Smooth muscle cell (in vitro differentiated cells): Measurements from ENCODE around the gene KHDC3L. TPM values are rescaled to one million over a fixed set of nuclear protein-coding genes. Genes with fewer than 3 reads are reported as not detected.

Experiments used
- DNase-seq: peaks from one replicate; lab custom pipeline; 2025; ENCODE audit not compliant: unreplicated experiment; lab: John Stamatoyannopoulos, UW
- H2AFZ ChIP-seq: fragments of 200-600 bp; sonication (generic); 2 replicates; pipeline ENCODE4 v1.6.0; 2016; ENCODE audit warnings: antibody characterized with exemption, low read depth, mild to moderate bottlenecking
- H3F3A ChIP-seq: fragments of 200-600 bp; sonication (generic); 2 replicates; pipeline ENCODE4 v1.6.0; 2017; ENCODE audit warnings: antibody characterized with exemption, low read depth
- H3K27ac ChIP-seq: fragments of 200-600 bp; sonication (generic); 2 replicates; pipeline ENCODE4 v1.5.1; 2016; ENCODE audit warnings: low read depth, mild to moderate bottlenecking
- H3K27me3 ChIP-seq: fragments of 200-600 bp; sonication (generic); 2 replicates; pipeline ENCODE4 v1.6.1; 2016; ENCODE audit warnings: low read depth, mild to moderate bottlenecking
- H3K36me3 ChIP-seq: fragments of 200-600 bp; sonication (generic); 2 replicates; pipeline ENCODE4 v1.5.1; 2016; ENCODE audit warnings: low read depth
- H3K4me1 ChIP-seq: fragments of 200-600 bp; sonication (generic); 2 replicates; pipeline ENCODE4 v1.5.1; 2016; ENCODE audit warnings: low read depth
- H3K4me2 ChIP-seq: fragments of 200-600 bp; sonication (generic); 2 replicates; pipeline ENCODE4 v1.6.0; 2016; ENCODE audit warnings: mild to moderate bottlenecking
- H3K4me3 ChIP-seq: fragments of 200-600 bp; sonication (generic); 2 replicates; pipeline ENCODE4 v1.5.1; 2016; ENCODE audit warnings: mild to moderate bottlenecking
- H3K79me2 ChIP-seq: fragments of 200-600 bp; sonication (generic); 2 replicates; pipeline ENCODE4 v1.6.0; 2016; ENCODE audit warnings: low read depth, mild to moderate bottlenecking
- H3K9ac ChIP-seq: fragments of 200-600 bp; sonication (generic); 2 replicates; pipeline ENCODE4 v1.6.0; 2016; ENCODE audit warnings: low read depth
- H3K9me3 ChIP-seq: fragments of 200-600 bp; sonication (generic); replicated peaks from 2 replicates; pipeline ENCODE4 v1.5.1; 2016; ENCODE audit warnings: low read depth
- H4K20me1 ChIP-seq: fragments of 200-600 bp; sonication (generic); 2 replicates; pipeline ENCODE4 v1.6.0; 2016; ENCODE audit warnings: low read depth
- CTCF ChIP-seq: fragments of 200-600 bp; sonication (generic); IDR thresholded peaks from 2 replicates; pipeline ENCODE4 v1.5.1; 2017; ENCODE audit warnings: borderline replicate concordance, mild to moderate bottlenecking, antibody characterized with exemption; ENCODE audit not compliant: insufficient read depth, poor library complexity, severe bottlenecking
- WGBS: methylation state at CpG from one replicate; pipeline ENCODE4 v1.1.7; 2016; ENCODE audit warnings: low lambda C conversion rate; 5-methylcytosine and 5-hydroxymethylcytosine counted together
- polyA plus RNA-seq: library from polyadenylated mRNA; unstranded; fragments of >200 nt; fragmentation: Nextera tagmentation; extraction: Ambion mirVana; gene quantifications from 2 replicates; pipeline ENCODE4 v1.2.1, GENCODE V29; 2016
- total RNA-seq: library from RNA; depleted of rRNA; stranded (reverse); fragments of >200 nt; gene quantifications from 2 replicates; pipeline ENCODE4 v1.2.3, GENCODE V29; 2014

Gene KHDC3L
- total and polyA plus RNA-seq, 2 experiments from 2014 or later = not detected

GRCh38 chr6:73348550-73349204 lies 13.8 kb upstream of the KHDC3L start:
- DNase-seq = no peak
- no peak overlapping the region for H3K4me3 ChIP-seq
- no peak overlapping the region for H3K9ac ChIP-seq
- peaks cover 51% of the 10 kb centered on the region for H3K27me3 ChIP-seq
- no peaks in the 10 kb centered on the region for H3K4me1 ChIP-seq
- H3K9me3 ChIP-seq = no peaks in the 10 kb centered on the region
- no peak overlapping the region for H3K27ac ChIP-seq
- no peaks in the 10 kb centered on the region for H3K36me3 ChIP-seq
- H2AFZ ChIP-seq = no peak overlapping the region
- H4K20me1 ChIP-seq = no peaks in the 10 kb centered on the region
- no peak for TF ChIP-seq CTCF
- 63% methylated on average over 33 of the region's 33 CpGs for WGBS
- no peak overlapping the region for H3K4me2 ChIP-seq
- no peaks in the 10 kb centered on the region for H3F3A ChIP-seq
- no peaks in the 10 kb centered on the region for H3K79me2 ChIP-seq

DNA sequence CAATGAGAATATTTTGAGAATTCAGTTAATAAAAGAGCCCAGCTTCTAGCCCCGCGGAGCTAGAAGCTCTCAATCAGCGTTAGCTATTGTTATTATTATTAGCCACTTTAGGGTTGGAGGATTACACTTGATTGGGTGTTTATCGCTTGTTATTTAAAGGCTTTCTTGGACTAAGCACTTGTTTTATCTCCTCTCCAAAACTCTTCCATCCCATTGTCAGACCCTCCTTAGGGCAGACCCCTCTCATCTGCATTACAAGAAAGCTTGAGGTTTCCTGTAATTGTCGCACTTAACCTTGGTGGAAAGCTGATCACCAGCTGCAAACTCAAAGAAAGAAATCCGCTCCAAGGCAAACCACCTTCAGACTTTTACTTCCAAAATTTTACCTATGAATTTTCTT lies 13.1 kb upstream of the KHDC3L start:
- Histone ChIP-seq H3K9ac (no peak overlapping the region), H3K36me3 (no peaks in the 10 kb centered on the region), H2AFZ (no peak overlapping the region), H3F3A (no peaks in the 10 kb centered on the region), H3K9me3 (no peaks in the 10 kb centered on the region), H3K4me3 (no peak overlapping the region), H3K27me3 (peaks cover 47% of the 10 kb centered on the region), H3K4me1 (no peaks in the 10 kb centered on the region), H3K79me2 (no peaks in the 10 kb centered on the region), H3K27ac (no peak overlapping the region), H4K20me1 (no peaks in the 10 kb centered on the region), H3K4me2 (no peak overlapping the region)
- WGBS = 17% methylated on average over 6 of the region's 6 CpGs
- no peak for TF ChIP-seq CTCF
- DNase-seq = no peak

GRCh38 chr6:73353636-73354593 lies 8.5 kb upstream of the KHDC3L start, which contains the start of gene DPPA5:
Gene DPPA5, minus strand, starts transcription at chr6:73354276. Its CDS starts 51 bp downstream, at chr6:73354225.
- H3K9me3 ChIP-seq = no peaks in the 10 kb centered on the region
- no peaks in the 10 kb centered on the region for H3F3A ChIP-seq
- DNase-seq = no peak
- WGBS = 98% methylated on average over 52 of the region's 59 CpGs
- H3K4me3 ChIP-seq = no peak within 1 kb of the TSS
- TF ChIP-seq CTCF = no peak
- no peaks in the 10 kb centered on the region for H3K4me1 ChIP-seq
- H4K20me1 ChIP-seq = no peaks in the 10 kb centered on the region
- no peak within 1 kb of the TSS for H3K27ac ChIP-seq
- peaks cover 22% of the 10 kb centered on the region for H3K27me3 ChIP-seq
- no peak within 1 kb of the TSS for H2AFZ ChIP-seq
- H3K79me2 ChIP-seq = no peaks in the 10 kb centered on the region
- H3K4me2 ChIP-seq = no peak within 1 kb of the TSS
- no peak within 1 kb of the TSS for H3K9ac ChIP-seq
- no peaks in the 10 kb centered on the region for H3K36me3 ChIP-seq
